ENCODE data around the gene UCMA.

GRCh38 chr10:13201132-13201531 is 33.0 kb downstream of the UCMA start:
- TF ChIP-seq CTCF (IDR thresholded peaks at IDR 0.05) (no peak), POLR2A (IDR thresholded peaks at IDR 0.05) (no peak)
